SHP77 treated with DMSO at 0.1 percent for 48 hours (cell line): ENCODE measurements around the gene HOXC5.

Source experiments
- DNase-seq: peaks from one replicate; lab custom pipeline; 2025; lab: John Stamatoyannopoulos, UW

Gene HOXC5

GRCh38 chr12:53995378-53996239, 37.2 kb upstream of the HOXC5 start:
- no peak for DNase-seq

GRCh38 chr12:53996240-53997203, 36.3 kb upstream of the HOXC5 start:
- no peak for DNase-seq

GRCh38 chr12:53997204-53998109, 35.4 kb upstream of the HOXC5 start:
- no peak for DNase-seq

- no peak for DNase-seq
These were observed 34.5 kb upstream of the HOXC5 start for GRCh38 chr12:53998110-53998899.

- no peak for DNase-seq
These were observed 34.0 kb upstream of the HOXC5 start for GRCh38 chr12:53998900-53999236.

GRCh38 chr12:53999559-54000115, 33.2 kb upstream of the HOXC5 start:
- no peak for DNase-seq

- no peak for DNase-seq
These were observed 32.4 kb upstream of the HOXC5 start, which contains the start of gene HOXC9 for GRCh38 chr12:54000116-54001114. HOXC9 (plus strand) TSS chr12:54000161; CDS start chr12:54000189, 28 bp downstream.

GRCh38 chr12:54001283-54002187, 31.3 kb upstream of the HOXC5 start:
- DNase-seq: no peak

- no peak for DNase-seq
These were observed 30.5 kb upstream of the HOXC5 start for GRCh38 chr12:54002278-54002914.

- no peak for DNase-seq
These were observed 29.9 kb upstream of the HOXC5 start for GRCh38 chr12:54002915-54003389.

GRCh38 chr12:54003625-54004024, 29.2 kb upstream of the HOXC5 start:
- no peak for DNase-seq

- no peak for DNase-seq
These were observed 28.6 kb upstream of the HOXC5 start for GRCh38 chr12:54004063-54004840.

- DNase-seq: peak; percentile 28
These were observed 27.9 kb upstream of the HOXC5 start for GRCh38 chr12:54004841-54005530.

- no peak for DNase-seq
These were observed 27.4 kb upstream of the HOXC5 start for GRCh38 chr12:54005531-54005852.

GRCh38 chr12:54005853-54006558, 26.8 kb upstream of the HOXC5 start:
- peak; percentile 53 for DNase-seq
